ENCODE measurements around the gene RIT2. TPM values are rescaled to one million over a fixed set of nuclear protein-coding genes. Genes with fewer than 3 reads are reported as not detected.

RIT2 gene
- not detected for total RNA-seq
- total RNA-seq (2013), result not detected

DNA sequence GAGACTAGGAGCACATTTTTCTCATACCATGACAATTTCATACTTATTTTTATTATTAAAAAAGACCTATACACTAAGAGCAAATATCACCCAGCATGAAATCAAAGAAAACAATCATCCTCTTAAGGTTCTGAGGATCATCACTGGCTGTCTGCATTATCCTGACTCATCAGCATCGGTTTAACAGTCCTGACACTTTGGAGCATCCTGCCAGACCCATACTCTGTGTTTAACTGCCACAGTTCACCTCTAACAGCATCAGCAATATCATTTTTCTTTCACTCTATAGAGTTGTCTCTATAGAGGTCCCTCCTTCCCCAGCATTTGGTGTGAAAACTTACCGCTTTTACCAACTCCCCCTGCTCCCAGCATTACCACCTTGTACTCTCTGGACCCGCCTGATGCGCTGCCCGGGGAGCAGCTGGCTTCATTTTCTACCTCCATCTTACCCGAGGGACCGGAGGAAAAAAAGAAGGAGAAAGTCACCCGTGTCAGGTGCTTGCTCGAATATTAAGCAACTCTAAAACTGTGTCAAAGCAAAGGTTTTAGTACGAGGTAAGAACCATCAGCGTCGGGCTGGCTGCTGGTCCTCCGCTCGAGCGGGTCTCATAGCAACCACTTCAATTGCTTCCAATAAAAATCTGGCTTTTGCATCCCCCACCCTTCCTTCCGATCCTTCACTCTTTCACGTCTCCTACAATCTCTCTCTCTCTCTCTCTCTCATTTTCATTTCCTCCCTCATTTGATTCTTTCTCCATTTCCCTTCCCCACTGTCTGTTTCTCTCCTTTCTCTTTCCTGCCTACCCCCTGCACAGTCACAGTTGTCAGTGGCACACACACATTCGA, at the start of gene RIT2:
Gene RIT2, minus strand, starts transcription at position 610 of the 846 bp plus-strand sequence.
- WGBS (ENCODE audit: insufficient coverage), result 74% methylated on average over 18 of the region's 18 CpGs
- no peaks in the 10 kb centered on the region for H3K4me1 ChIP-seq (ENCODE audit: control insufficient read depth, insufficient read depth, low read length)
- H3K9me3 Mint-ChIP-seq, result peaks cover 3 to 5% of the 10 kb centered on the region in 2 donors
- no peak within 1 kb of the TSS for H3K4me3 Mint-ChIP-seq
- intact Hi-C loops (cut with micrococcal nuclease), result no loop called here
- ATAC-seq (no peak), DNase-seq (no peak)
- H3K36me3 ChIP-seq (ENCODE audit: control insufficient read depth, insufficient read depth, low read length), result no peaks in the 10 kb centered on the region
- no peak within 1 kb of the TSS for H3K4me3 ChIP-seq (ENCODE audit: low read length)
- no peak within 1 kb of the TSS for H3K27ac Mint-ChIP-seq
- TF ChIP-seq, protein P1, sequence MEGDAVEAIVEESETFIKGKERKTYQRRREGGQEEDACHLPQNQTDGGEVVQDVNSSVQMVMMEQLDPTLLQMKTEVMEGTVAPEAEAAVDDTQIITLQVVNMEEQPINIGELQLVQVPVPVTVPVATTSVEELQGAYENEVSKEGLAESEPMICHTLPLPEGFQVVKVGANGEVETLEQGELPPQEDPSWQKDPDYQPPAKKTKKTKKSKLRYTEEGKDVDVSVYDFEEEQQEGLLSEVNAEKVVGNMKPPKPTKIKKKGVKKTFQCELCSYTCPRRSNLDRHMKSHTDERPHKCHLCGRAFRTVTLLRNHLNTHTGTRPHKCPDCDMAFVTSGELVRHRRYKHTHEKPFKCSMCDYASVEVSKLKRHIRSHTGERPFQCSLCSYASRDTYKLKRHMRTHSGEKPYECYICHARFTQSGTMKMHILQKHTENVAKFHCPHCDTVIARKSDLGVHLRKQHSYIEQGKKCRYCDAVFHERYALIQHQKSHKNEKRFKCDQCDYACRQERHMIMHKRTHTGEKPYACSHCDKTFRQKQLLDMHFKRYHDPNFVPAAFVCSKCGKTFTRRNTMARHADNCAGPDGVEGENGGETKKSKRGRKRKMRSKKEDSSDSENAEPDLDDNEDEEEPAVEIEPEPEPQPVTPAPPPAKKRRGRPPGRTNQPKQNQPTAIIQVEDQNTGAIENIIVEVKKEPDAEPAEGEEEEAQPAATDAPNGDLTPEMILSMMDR (IDR thresholded peaks at IDR 0.05), result no peak
- no peak within 1 kb of the TSS for H3K27ac ChIP-seq (ENCODE audit: low read length)
- no peaks in the 10 kb centered on the region for H3K9me3 ChIP-seq (ENCODE audit: control insufficient read depth, insufficient read depth, low read length)
- no peaks in the 10 kb centered on the region for H3K4me1 Mint-ChIP-seq
- H3K36me3 Mint-ChIP-seq, result no peaks in the 10 kb centered on the region
- no peaks in the 10 kb centered on the region for H3K27me3 Mint-ChIP-seq (ENCODE audit: low read depth in 2 of 2)
- H3K27me3 ChIP-seq (ENCODE audit: control insufficient read depth, insufficient read depth, low read length), result no peaks in the 10 kb centered on the region

DNA sequence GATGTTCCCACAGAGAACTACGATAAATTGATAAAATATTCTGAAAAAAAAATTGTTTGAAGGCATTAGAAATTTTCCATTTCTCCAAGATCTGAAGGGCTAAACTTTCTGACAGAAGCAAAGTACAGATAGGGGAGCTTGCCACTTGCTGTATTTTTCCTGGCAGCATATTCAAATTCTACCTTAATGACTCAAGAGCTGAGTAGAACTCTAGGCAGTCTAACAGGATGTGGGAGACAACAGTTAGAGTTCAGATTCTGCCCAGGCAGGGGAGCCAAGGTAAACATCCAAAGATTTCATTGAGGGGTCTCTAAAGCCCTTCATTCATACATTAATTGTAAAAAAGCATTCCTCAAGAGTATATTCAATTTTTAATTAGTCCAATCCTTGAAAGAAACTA, 46.0 kb upstream of the RIT2 start:
- Histone ChIP-seq H3K36me3 (ENCODE audit: control insufficient read depth, insufficient read depth, low read length) (no peaks in the 10 kb centered on the region), H3K9me3 (ENCODE audit: control insufficient read depth, insufficient read depth, low read length) (peaks cover 1% of the 10 kb centered on the region), H3K4me1 (ENCODE audit: control insufficient read depth, insufficient read depth, low read length) (no peaks in the 10 kb centered on the region), H3K27me3 (ENCODE audit: control insufficient read depth, insufficient read depth, low read length) (no peaks in the 10 kb centered on the region), H3K27ac (ENCODE audit: low read length) (no peak overlapping the region), H3K4me3 (ENCODE audit: low read length) (no peak overlapping the region)
- Mint-ChIP-seq H3K27me3 (ENCODE audit: low read depth in 2 of 2) (no peaks in the 10 kb centered on the region), H3K27ac (no peak overlapping the region), H3K9me3 (peaks cover 0 to 2% of the 10 kb centered on the region in 2 donors), H3K4me3 (no peak overlapping the region), H3K36me3 (no peaks in the 10 kb centered on the region), H3K4me1 (no peaks in the 10 kb centered on the region)
- TF ChIP-seq, protein P1 (IDR thresholded peaks at IDR 0.05), result no peak
- DNase-seq, result no peak
- no peak for ATAC-seq
- WGBS (ENCODE audit: insufficient coverage), result 83% methylated on average over 1 of the region's 1 CpG
- intact Hi-C loops (cut with micrococcal nuclease), result no loop called here

DNA sequence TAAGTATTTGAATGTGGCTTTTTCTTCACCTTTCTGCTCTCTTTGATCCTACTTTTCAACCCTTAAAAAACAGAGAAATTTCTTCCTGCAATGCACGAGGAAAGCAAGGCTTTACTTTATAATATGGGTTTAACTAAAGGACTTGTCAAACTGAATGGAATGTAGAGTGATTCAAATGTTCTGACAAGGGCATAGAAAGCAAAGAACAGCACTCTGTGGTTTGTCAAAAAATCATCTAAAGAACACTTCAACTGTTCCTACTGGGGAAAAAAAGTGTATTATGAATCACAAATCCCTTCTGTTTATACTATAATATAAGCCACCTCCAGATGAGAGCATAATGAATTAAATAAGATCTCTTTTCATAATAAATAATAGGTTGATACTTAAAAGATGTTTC, 45.0 kb upstream of the RIT2 start:
- peaks cover 0 to under 1% of the 10 kb centered on the region in 2 donors for H3K9me3 Mint-ChIP-seq
- TF ChIP-seq, protein P1 (IDR thresholded peaks at IDR 0.05), result no peak
- Histone ChIP-seq H3K4me1 (ENCODE audit: control insufficient read depth, insufficient read depth, low read length) (no peaks in the 10 kb centered on the region), H3K27me3 (ENCODE audit: control insufficient read depth, insufficient read depth, low read length) (no peaks in the 10 kb centered on the region), H3K27ac (ENCODE audit: low read length) (no peak overlapping the region), H3K9me3 (ENCODE audit: control insufficient read depth, insufficient read depth, low read length) (no peaks in the 10 kb centered on the region), H3K4me3 (ENCODE audit: low read length) (no peak overlapping the region), H3K36me3 (ENCODE audit: control insufficient read depth, insufficient read depth, low read length) (no peaks in the 10 kb centered on the region)
- H3K27me3 Mint-ChIP-seq (ENCODE audit: low read depth in 2 of 2), result no peaks in the 10 kb centered on the region
- no peaks in the 10 kb centered on the region for H3K4me1 Mint-ChIP-seq
- WGBS (ENCODE audit: insufficient coverage), result no CpG with 5 or more reads among the region's 1 CpG
- no peaks in the 10 kb centered on the region for H3K36me3 Mint-ChIP-seq
- DNase-seq, result no peak
- H3K27ac Mint-ChIP-seq, result no peak overlapping the region
- H3K4me3 Mint-ChIP-seq, result no peak overlapping the region
- intact Hi-C loops (cut with micrococcal nuclease), result no loop called here
- ATAC-seq, result no peak

DNA sequence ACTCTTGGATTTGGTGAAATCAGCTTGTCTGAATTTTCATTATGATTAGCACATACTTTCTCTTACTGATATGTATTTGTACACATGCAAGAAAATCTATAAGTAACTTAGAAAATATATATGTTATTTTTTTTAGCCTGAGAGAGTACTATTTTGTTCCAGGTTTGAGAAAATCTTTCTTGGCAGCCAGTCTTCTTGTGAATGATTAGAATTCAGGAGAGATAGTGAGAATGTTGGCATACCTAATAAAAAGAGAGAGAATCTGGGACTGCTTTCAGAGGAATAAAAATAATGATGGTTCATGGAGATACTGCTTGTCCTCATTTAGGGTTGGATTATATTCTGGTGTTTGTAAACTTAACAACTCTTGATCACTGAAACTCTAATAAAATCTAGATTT, 44.4 kb upstream of the RIT2 start:
- Histone ChIP-seq H3K27ac (ENCODE audit: low read length) (no peak overlapping the region), H3K9me3 (ENCODE audit: control insufficient read depth, insufficient read depth, low read length) (no peaks in the 10 kb centered on the region), H3K4me3 (ENCODE audit: low read length) (no peak overlapping the region), H3K27me3 (ENCODE audit: control insufficient read depth, insufficient read depth, low read length) (no peaks in the 10 kb centered on the region), H3K36me3 (ENCODE audit: control insufficient read depth, insufficient read depth, low read length) (no peaks in the 10 kb centered on the region), H3K4me1 (ENCODE audit: control insufficient read depth, insufficient read depth, low read length) (no peaks in the 10 kb centered on the region)
- no peaks in the 10 kb centered on the region for H3K4me1 Mint-ChIP-seq
- ATAC-seq (no peak), DNase-seq (no peak)
- peaks cover 0 to 4% of the 10 kb centered on the region in 2 donors for H3K9me3 Mint-ChIP-seq
- TF ChIP-seq, protein P1 (IDR thresholded peaks at IDR 0.05), result no peak
- H3K36me3 Mint-ChIP-seq, result no peaks in the 10 kb centered on the region
- no peak overlapping the region for H3K27ac Mint-ChIP-seq
- intact Hi-C loops (cut with micrococcal nuclease), result no loop called here
- no peaks in the 10 kb centered on the region for H3K27me3 Mint-ChIP-seq (ENCODE audit: low read depth in 2 of 2)
- no peak overlapping the region for H3K4me3 Mint-ChIP-seq

All from natural killer cell (primary cell).